Skeletal muscle tissue (tissue), 4 donors: Measurements from ENCODE around the gene SVBP. TPM values are rescaled to one million over a fixed set of nuclear protein-coding genes. Genes with fewer than 3 reads are reported as not detected.

Experiments used
- H3K27ac ChIP-seq: one replicate; pipeline ENCODE4 v1.7.0; 2013; ENCODE audit warnings: mild to moderate bottlenecking, low read depth, low read length, inconsistent platforms
- H3K27me3 ChIP-seq, 3 donors: one replicate each; pipeline ENCODE4 v1.7.0; 2013; ENCODE audit warnings: low read length in 3 of 3; ENCODE audit not compliant: control insufficient read depth in 3 of 3, insufficient read depth in 3 of 3
- H3K36me3 ChIP-seq, 3 donors: one replicate each; pipeline ENCODE4 v1.7.0; 2013; ENCODE audit warnings: low read length in 3 of 3; ENCODE audit not compliant: control insufficient read depth in 3 of 3, insufficient read depth in 3 of 3
- H3K4me1 ChIP-seq, 3 donors: one replicate each; pipeline ENCODE4 v1.7.0; 2013; ENCODE audit warnings: low read length in 3 of 3, mild to moderate bottlenecking in 3 of 3; ENCODE audit not compliant: control insufficient read depth in 3 of 3, insufficient read depth in 3 of 3
- H3K4me3 ChIP-seq, 3 donors: one replicate each; pipeline ENCODE4 v1.7.0; 2013; ENCODE audit warnings: low read length in 3 of 3
- H3K9ac ChIP-seq, 3 donors: one replicate each; pipeline ENCODE4 v1.7.0; 2013; ENCODE audit warnings: low read length in 3 of 3, mild to moderate bottlenecking in 3 of 3, moderate library complexity in 2 of 3, low read depth in 1 of 3
- H3K9me3 ChIP-seq, 3 donors: one replicate each; pipeline ENCODE4 v1.7.0; 2013; ENCODE audit warnings: low read length in 3 of 3; ENCODE audit not compliant: control insufficient read depth in 3 of 3
- total RNA-seq: library from RNA; depleted of rRNA; stranded (reverse); fragments of >200 nt; gene quantifications from one replicate; pipeline ENCODE4 v1.2.3, GENCODE V29; 2014
- donor health status: Osteomylitis.

SVBP gene
- total RNA-seq, 1 donor from 2014 or later, result 34.4 TPM

DNA sequence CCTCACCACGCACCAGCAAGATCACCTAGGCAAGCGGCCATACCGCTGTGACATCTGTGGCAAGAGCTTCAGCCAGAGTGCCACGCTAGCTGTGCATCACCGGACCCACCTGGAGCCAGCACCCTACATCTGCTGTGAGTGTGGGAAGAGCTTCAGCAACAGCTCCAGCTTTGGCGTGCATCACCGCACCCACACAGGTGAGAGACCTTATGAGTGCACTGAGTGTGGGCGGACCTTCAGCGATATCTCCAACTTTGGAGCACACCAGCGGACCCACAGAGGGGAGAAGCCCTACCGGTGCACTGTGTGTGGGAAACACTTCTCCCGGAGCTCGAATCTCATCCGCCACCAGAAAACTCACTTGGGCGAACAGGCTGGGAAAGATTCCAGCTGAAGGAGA, 34.2 kb upstream of the SVBP start:
- Histone ChIP-seq H3K9me3 (peaks cover 0 to 4% (median 0%) of the 10 kb centered on the region in 3 donors), H3K27me3 (no peaks in the 10 kb centered on the region), H3K4me3 (no peak overlapping the region), H3K4me1 (peaks cover 6 to 12% (median 7%) of the 10 kb centered on the region in 3 donors), H3K36me3 (peaks cover 13 to 27% (median 20%) of the 10 kb centered on the region in 3 donors), H3K27ac (no peak overlapping the region), H3K9ac (no peak overlapping the region)

GRCh38 chr1:42849944-42850343, 32.7 kb upstream of the SVBP start:
- H3K9ac ChIP-seq, result no peak overlapping the region
- no peak overlapping the region for H3K4me3 ChIP-seq
- no peaks in the 10 kb centered on the region for H3K27me3 ChIP-seq
- H3K36me3 ChIP-seq, result peaks cover 13 to 27% (median 20%) of the 10 kb centered on the region in 3 donors
- H3K4me1 ChIP-seq, result peaks cover 10 to 17% (median 12%) of the 10 kb centered on the region in 3 donors
- peaks cover 0 to 4% (median 0%) of the 10 kb centered on the region in 3 donors for H3K9me3 ChIP-seq
- no peak overlapping the region for H3K27ac ChIP-seq

DNA sequence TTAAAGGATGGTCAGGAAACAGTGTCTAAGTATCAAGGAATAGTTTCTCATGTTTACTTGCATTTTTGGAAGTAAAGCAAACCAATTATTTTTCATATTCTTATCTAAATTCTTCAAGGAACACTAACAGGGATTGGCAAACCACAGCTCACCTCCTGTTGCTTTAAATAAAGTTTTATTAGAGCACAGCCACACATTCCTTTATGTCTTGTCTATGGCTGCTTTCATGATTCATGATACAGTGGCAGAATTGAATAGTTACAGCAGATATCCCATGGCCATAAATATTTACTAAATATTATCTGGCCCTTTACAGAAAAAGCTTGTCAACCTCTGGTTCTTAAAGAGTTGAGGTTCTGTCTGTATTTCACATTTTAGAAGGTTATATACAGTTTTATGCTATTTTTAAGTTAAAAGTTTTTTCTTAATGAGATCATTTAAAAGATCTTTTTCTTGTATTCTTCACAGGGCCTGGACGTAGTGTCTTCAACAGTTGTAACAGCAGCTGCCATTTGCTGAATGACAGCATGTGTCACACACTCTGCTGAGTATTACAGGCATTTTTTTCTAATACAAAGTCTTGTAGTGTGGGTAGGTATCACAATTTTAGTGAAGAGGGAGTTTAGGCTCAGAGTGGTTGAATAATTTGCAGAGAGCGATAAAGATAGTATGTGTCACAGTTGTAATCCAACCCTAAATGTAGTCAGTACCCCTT, 31.8 kb upstream of the SVBP start:
- Histone ChIP-seq H3K36me3 (peaks cover 13 to 27% (median 20%) of the 10 kb centered on the region in 3 donors), H3K9me3 (peaks cover 0 to 4% (median 0%) of the 10 kb centered on the region in 3 donors), H3K27me3 (no peaks in the 10 kb centered on the region), H3K27ac (no peak overlapping the region), H3K9ac (no peak overlapping the region), H3K4me1 (peaks cover 10 to 17% (median 12%) of the 10 kb centered on the region in 3 donors), H3K4me3 (no peak overlapping the region)

DNA sequence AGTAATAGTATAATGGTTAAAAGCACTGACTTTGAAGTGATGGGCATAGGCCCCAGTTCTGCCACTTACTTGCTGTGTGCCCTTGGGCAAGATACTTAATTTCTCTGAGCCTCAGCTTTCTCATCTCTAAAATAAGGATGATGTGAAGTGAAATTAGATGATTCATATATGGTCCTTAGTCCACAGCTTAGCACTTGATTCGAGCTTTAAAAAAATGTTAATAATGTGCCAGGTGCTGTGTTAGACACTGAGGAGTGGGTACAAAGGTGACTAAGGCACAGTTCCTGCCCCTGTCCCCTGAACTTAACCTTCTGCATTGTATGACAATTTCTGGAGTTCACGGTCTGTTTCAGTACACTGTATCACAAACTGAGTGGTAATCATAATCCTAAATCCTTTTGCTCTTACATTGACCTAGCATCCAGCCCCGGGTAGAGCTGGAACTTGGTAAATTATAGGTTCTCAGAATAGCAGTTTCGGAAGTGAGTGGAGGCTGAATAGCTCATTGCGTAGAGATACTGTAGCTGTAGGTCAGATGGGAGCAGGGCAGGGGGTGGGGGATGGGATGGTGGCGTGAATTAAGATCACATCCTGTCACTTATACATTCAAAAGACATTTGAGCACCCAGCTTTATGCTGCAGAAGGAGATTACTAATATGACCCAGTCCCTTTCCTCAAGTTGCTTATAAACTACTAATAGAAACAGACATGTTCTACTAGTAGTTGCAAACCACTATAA, 30.7 kb upstream of the SVBP start:
- Histone ChIP-seq H3K4me3 (peak overlapping the region in 1 of 3 donors; percentile 90), H3K36me3 (peaks cover 13 to 27% (median 20%) of the 10 kb centered on the region in 3 donors), H3K9me3 (peaks cover 0 to 4% (median 0%) of the 10 kb centered on the region in 3 donors), H3K9ac (no peak overlapping the region), H3K27ac (no peak overlapping the region), H3K27me3 (no peaks in the 10 kb centered on the region), H3K4me1 (peaks cover 10 to 17% (median 12%) of the 10 kb centered on the region in 3 donors)

DNA sequence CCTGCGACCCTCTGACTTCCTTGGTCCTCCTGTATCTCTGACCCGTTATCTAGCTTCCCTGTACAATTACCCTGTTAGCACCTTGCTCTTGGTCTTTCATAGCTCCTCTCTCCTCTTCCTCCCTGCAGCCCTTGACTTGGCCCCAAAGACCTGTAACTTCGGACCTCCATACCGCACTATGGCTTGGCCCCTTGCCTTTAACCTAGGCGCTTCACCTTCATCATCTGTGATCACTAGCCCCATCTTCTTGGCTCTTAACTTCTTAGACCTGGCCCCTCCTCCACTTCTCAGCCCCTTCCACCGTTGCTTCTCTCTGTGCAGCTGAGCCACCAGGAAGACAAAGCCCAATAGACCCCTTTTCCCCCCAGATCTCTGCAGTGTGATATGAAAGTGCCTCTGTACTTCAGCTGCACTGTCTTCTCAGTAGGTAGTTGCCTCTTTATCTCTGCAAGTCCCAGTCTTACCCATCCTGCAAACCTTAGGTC, 30.0 kb upstream of the SVBP start:
- peaks cover 13 to 25% (median 22%) of the 10 kb centered on the region in 3 donors for H3K36me3 ChIP-seq
- peaks cover 10 to 17% (median 12%) of the 10 kb centered on the region in 3 donors for H3K4me1 ChIP-seq
- peak overlapping the region; percentile 90 to 94 (median 91) for H3K9ac ChIP-seq
- H3K9me3 ChIP-seq, result peaks cover 0 to 4% (median 0%) of the 10 kb centered on the region in 3 donors
- no peak overlapping the region for H3K27ac ChIP-seq
- no peaks in the 10 kb centered on the region for H3K27me3 ChIP-seq
- peak overlapping the region; percentile 88 to 94 (median 90) for H3K4me3 ChIP-seq

GRCh38 chr1:42846257-42847110, 29.3 kb upstream of the SVBP start, which contains the start of gene ZNF691:
TSS of gene ZNF691 (plus strand) at chr1:42846613. CDS start at chr1:42849659, 3,046 bp downstream.
- Histone ChIP-seq H3K27me3 (no peaks in the 10 kb centered on the region), H3K9ac (peak within 1 kb of the TSS; percentile 90 to 94 (median 91)), H3K9me3 (peaks cover 0 to 4% (median 0%) of the 10 kb centered on the region in 3 donors), H3K27ac (peak within 1 kb of the TSS; percentile 71), H3K36me3 (peaks cover 10 to 19% (median 15%) of the 10 kb centered on the region in 3 donors), H3K4me3 (peak within 1 kb of the TSS; percentile 88 to 94 (median 90)), H3K4me1 (peaks cover 10 to 17% (median 12%) of the 10 kb centered on the region in 3 donors)

DNA sequence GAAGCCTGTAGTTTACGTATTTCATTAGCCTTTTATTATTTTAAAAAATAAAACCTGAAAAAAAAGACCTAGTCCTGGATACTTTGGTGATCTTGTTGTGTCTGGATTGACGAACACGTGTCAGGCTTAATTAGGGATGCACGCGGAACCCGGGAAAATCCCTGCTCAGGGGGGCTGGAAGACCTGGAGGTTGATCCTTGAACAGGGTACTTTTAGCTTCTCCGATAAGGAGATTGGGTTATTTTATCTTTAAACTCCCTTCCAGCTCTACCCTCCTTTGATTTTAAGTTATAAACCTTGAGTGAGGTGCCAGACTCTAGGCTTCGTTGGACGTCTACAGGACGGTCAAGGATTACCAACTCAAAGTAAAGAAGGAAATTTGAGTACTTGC, 28.7 kb upstream of the SVBP start:
- Histone ChIP-seq H3K4me1 (peaks cover 11 to 17% (median 12%) of the 10 kb centered on the region in 3 donors), H3K27ac (no peak overlapping the region), H3K9ac (peak overlapping the region in 2 of 3 donors; percentile 68 to 76)

DNA sequence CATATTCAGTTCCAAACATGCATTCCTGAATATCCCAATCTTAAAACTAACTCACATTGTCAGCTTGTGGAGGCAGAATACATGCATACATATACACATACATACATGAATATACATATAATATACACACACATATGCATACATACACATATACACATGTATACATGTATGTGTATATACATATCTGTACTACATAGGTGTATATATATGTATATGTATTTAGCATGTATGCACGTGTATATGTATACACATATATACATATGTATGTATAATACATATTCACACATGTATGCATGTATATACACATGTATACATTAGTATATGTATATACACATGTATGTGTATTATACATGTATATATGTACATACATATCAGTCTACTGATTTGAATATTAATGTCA, 28.0 kb upstream of the SVBP start:
- H3K27me3 ChIP-seq, result no peaks in the 10 kb centered on the region
- H3K27ac ChIP-seq, result no peak overlapping the region
- no peak overlapping the region for H3K9ac ChIP-seq
- no peaks in the 10 kb centered on the region for H3K9me3 ChIP-seq
- H3K4me3 ChIP-seq, result no peak overlapping the region
- H3K4me1 ChIP-seq, result peaks cover 12 to 17% (median 14%) of the 10 kb centered on the region in 3 donors
- peaks cover 0 to 8% (median 8%) of the 10 kb centered on the region in 3 donors for H3K36me3 ChIP-seq

More for the DNA sequence above, 28.7 kb upstream of the SVBP start:
- peak overlapping the region; percentile 88 to 94 (median 90) for H3K4me3 ChIP-seq
- peaks cover 3 to 13% (median 9%) of the 10 kb centered on the region in 3 donors for H3K36me3 ChIP-seq
- no peaks in the 10 kb centered on the region for H3K9me3 ChIP-seq
- no peaks in the 10 kb centered on the region for H3K27me3 ChIP-seq

DNA sequence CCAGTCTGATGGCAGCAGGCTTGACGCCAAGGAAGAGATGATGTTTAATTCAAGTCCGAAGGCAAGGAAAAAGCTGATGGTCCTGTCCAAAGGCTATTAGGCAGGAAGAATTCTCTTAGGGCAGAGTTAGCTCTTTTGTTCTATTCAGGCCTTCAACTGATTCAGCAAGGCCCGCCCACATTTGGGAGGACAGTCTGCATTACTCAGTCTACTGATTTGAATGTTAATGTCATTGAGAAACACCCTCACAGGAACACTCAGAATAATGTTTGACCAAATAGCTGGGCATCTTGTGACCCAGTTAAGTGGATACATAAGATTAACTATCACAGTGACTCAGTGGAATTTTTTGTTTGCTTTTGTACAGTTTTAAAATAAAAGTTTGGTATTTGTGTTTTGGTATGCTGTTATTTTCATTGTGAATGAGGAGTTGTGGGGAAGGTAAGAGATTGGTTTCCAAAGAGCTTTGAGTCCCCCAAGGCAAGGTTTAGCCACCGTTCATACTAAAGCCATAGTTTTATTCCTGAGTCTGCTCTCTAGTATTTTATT, 27.5 kb upstream of the SVBP start:
- Histone ChIP-seq H3K27me3 (no peaks in the 10 kb centered on the region), H3K4me1 (peaks cover 12 to 17% (median 14%) of the 10 kb centered on the region in 3 donors), H3K9ac (no peak overlapping the region), H3K36me3 (peaks cover 0 to 6% (median 4%) of the 10 kb centered on the region in 3 donors), H3K9me3 (no peaks in the 10 kb centered on the region), H3K4me3 (no peak overlapping the region), H3K27ac (no peak overlapping the region)
